ENCODE measurements around the gene SH3PXD2A.

SH3PXD2A gene

DNA sequence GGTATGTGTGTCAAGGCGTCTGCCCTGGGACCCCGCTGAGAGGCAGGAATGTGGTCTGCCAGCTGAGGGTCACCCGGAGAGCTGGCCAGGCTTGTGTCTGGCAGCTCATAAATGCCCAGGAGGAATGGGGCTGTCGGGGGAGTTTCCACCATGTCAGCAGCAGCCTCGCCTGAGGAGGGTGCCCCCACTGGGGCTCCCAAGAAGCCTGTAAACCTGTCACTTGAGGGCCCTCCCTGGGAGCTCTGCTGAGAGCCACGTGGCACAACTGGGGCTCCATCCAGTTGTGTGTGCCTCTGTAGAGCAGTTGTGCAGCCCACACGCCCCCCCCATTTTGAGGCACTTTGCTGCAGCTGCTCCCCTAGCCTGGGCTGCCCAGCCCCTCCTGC is 291.3 kb downstream of the SH3PXD2A start:
- no CpG with 5 or more reads among the region's 7 CpGs for WGBS (ENCODE audit: insufficient coverage, insufficient read length)
- H3K36me3 ChIP-seq (ENCODE audit: control insufficient read depth, insufficient read depth, low read length) = no peaks in the 10 kb centered on the region
- no peak overlapping the region for H3K27ac ChIP-seq (ENCODE audit: low read length)
- H3K9me3 ChIP-seq (ENCODE audit: control insufficient read depth, insufficient read depth, low read length) = no peaks in the 10 kb centered on the region
- no peaks in the 10 kb centered on the region for H3K4me1 ChIP-seq (ENCODE audit: control insufficient read depth, insufficient read depth, low read length)
- H3K27me3 ChIP-seq (ENCODE audit: control insufficient read depth, insufficient read depth, low read length) = no peaks in the 10 kb centered on the region
- DNase-seq (ENCODE audit: low read depth, low spot score) = no peak
- no peak overlapping the region for H3K4me3 ChIP-seq (ENCODE audit: low read length)

GRCh38 chr10:103563231-103564115 is 291.9 kb downstream of the SH3PXD2A start:
- H3K27me3 ChIP-seq (ENCODE audit: control insufficient read depth, insufficient read depth, low read length) = no peaks in the 10 kb centered on the region
- no peak overlapping the region for H3K27ac ChIP-seq (ENCODE audit: low read length)
- H3K36me3 ChIP-seq (ENCODE audit: control insufficient read depth, insufficient read depth, low read length) = no peaks in the 10 kb centered on the region
- DNase-seq (ENCODE audit: low read depth, low spot score) = no peak
- WGBS (ENCODE audit: insufficient coverage, insufficient read length) = no CpG with 5 or more reads among the region's 7 CpGs
- H3K4me1 ChIP-seq (ENCODE audit: control insufficient read depth, insufficient read depth, low read length) = no peaks in the 10 kb centered on the region
- H3K9me3 ChIP-seq (ENCODE audit: control insufficient read depth, insufficient read depth, low read length) = no peaks in the 10 kb centered on the region
- H3K4me3 ChIP-seq (ENCODE audit: low read length) = no peak overlapping the region

- no peak overlapping the region for H3K4me3 ChIP-seq (ENCODE audit: low read length)
- no peak overlapping the region for H3K27ac ChIP-seq (ENCODE audit: low read length)
- WGBS (ENCODE audit: insufficient coverage, insufficient read length) = no CpG with 5 or more reads among the region's 4 CpGs
- no peaks in the 10 kb centered on the region for H3K9me3 ChIP-seq (ENCODE audit: control insufficient read depth, insufficient read depth, low read length)
- DNase-seq (ENCODE audit: low read depth, low spot score) = no peak
- H3K27me3 ChIP-seq (ENCODE audit: control insufficient read depth, insufficient read depth, low read length) = no peaks in the 10 kb centered on the region
- no peaks in the 10 kb centered on the region for H3K36me3 ChIP-seq (ENCODE audit: control insufficient read depth, insufficient read depth, low read length)
- H3K4me1 ChIP-seq (ENCODE audit: control insufficient read depth, insufficient read depth, low read length) = no peaks in the 10 kb centered on the region
Observed at GRCh38 chr10:103562383-103562782, 293.0 kb downstream of the SH3PXD2A start.

- no peak overlapping the region for H3K4me3 ChIP-seq (ENCODE audit: low read length)
- DNase-seq (ENCODE audit: low read depth, low spot score) = no peak
- H3K27me3 ChIP-seq (ENCODE audit: control insufficient read depth, insufficient read depth, low read length) = no peaks in the 10 kb centered on the region
- no peaks in the 10 kb centered on the region for H3K4me1 ChIP-seq (ENCODE audit: control insufficient read depth, insufficient read depth, low read length)
- WGBS (ENCODE audit: insufficient coverage, insufficient read length) = no CpG with 5 or more reads among the region's 7 CpGs
- H3K36me3 ChIP-seq (ENCODE audit: control insufficient read depth, insufficient read depth, low read length) = no peaks in the 10 kb centered on the region
- no peak overlapping the region for H3K27ac ChIP-seq (ENCODE audit: low read length)
- H3K9me3 ChIP-seq (ENCODE audit: control insufficient read depth, insufficient read depth, low read length) = no peaks in the 10 kb centered on the region
Observed at GRCh38 chr10:103560886-103561285, 294.5 kb downstream of the SH3PXD2A start.

GRCh38 chr10:103559776-103560175 is 295.6 kb downstream of the SH3PXD2A start:
- 0 out of 2 replicates have a peak, but pooled peaks cover 2% of the 10 kb centered on the region for H3K27me3 ChIP-seq (ENCODE audit: control insufficient read depth, insufficient read depth, low read length)
- WGBS (ENCODE audit: insufficient coverage, insufficient read length) = no CpG with 5 or more reads among the region's 9 CpGs

DNA sequence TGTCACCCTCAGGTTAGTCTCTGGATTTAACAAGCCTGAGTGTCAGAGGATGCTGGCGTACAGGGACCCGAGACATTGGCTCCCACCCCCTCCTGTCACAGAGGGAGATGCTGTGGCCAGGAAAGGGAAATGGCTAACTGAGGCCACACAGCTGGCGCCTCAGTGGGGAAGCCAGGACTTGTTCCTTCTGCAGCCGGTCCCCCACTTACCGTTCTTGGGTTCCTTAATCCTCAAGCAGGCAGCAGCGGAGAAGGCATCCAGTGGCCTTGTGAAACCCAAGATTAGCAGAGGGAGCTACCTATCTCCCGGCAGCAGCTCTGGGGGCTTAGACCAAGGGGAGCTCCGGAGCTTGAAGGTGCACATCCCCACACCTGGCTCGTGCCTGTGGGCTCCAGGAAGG is 296.5 kb downstream of the SH3PXD2A start:
- Histone ChIP-seq H3K4me3 (ENCODE audit: low read length) (no peak overlapping the region), H3K27ac (ENCODE audit: low read length) (no peak overlapping the region), H3K36me3 (ENCODE audit: control insufficient read depth, insufficient read depth, low read length) (no peaks in the 10 kb centered on the region), H3K27me3 (ENCODE audit: control insufficient read depth, insufficient read depth, low read length) (0 out of 2 replicates have a peak, but pooled peaks cover 2% of the 10 kb centered on the region), H3K9me3 (ENCODE audit: control insufficient read depth, insufficient read depth, low read length) (no peaks in the 10 kb centered on the region), H3K4me1 (ENCODE audit: control insufficient read depth, insufficient read depth, low read length) (peaks cover 3% of the 10 kb centered on the region; the same call in 1 of the 2 replicates)
- WGBS (ENCODE audit: insufficient coverage, insufficient read length) = no CpG with 5 or more reads among the region's 9 CpGs
- DNase-seq (ENCODE audit: low read depth, low spot score) = no peak

More at GRCh38 chr10:103559776-103560175, 295.6 kb downstream of the SH3PXD2A start:
- Histone ChIP-seq H3K27ac (ENCODE audit: low read length) (no peak overlapping the region), H3K4me3 (ENCODE audit: low read length) (no peak overlapping the region), H3K9me3 (ENCODE audit: control insufficient read depth, insufficient read depth, low read length) (no peaks in the 10 kb centered on the region), H3K4me1 (ENCODE audit: control insufficient read depth, insufficient read depth, low read length) (peaks cover 3% of the 10 kb centered on the region; the same call in 1 of the 2 replicates), H3K36me3 (ENCODE audit: control insufficient read depth, insufficient read depth, low read length) (no peaks in the 10 kb centered on the region)
- no peak for DNase-seq (ENCODE audit: low read depth, low spot score)

DNA sequence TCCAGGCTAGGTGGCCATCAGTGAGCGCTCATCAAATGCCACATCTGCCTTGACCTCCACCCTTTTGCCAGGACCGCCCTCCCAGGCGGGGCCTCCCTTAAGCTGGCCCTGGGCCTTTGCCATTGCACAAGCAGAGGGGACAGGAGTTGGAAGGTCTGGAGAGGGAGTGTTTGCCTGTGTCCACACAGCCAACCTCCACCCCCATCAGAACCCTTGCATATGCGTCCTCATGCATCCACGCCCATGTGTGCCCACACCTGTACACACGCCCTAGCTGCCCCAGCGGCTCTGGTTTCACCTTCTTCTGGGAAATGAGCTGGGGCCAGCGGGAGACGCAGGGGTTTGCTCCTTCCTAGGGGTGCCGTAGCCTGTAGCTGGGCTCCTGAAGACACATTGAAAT is 297.9 kb downstream of the SH3PXD2A start:
- no peaks in the 10 kb centered on the region for H3K9me3 ChIP-seq (ENCODE audit: control insufficient read depth, insufficient read depth, low read length)
- no peak overlapping the region for H3K4me3 ChIP-seq (ENCODE audit: low read length)
- H3K36me3 ChIP-seq (ENCODE audit: control insufficient read depth, insufficient read depth, low read length) = no peaks in the 10 kb centered on the region
- WGBS (ENCODE audit: insufficient coverage, insufficient read length) = no CpG with 5 or more reads among the region's 10 CpGs
- DNase-seq (ENCODE audit: low read depth, low spot score) = no peak
- 0 out of 2 replicates have a peak, but pooled peaks cover 2% of the 10 kb centered on the region for H3K27me3 ChIP-seq (ENCODE audit: control insufficient read depth, insufficient read depth, low read length)
- H3K4me1 ChIP-seq (ENCODE audit: control insufficient read depth, insufficient read depth, low read length) = peaks cover 3% of the 10 kb centered on the region; the same call in 1 of the 2 replicates
- no peak overlapping the region for H3K27ac ChIP-seq (ENCODE audit: low read length)

GRCh38 chr10:103556383-103557007 is 298.9 kb downstream of the SH3PXD2A start:
- Histone ChIP-seq H3K27me3 (ENCODE audit: control insufficient read depth, insufficient read depth, low read length) (0 out of 2 replicates have a peak, but pooled peaks cover 2% of the 10 kb centered on the region), H3K9me3 (ENCODE audit: control insufficient read depth, insufficient read depth, low read length) (no peaks in the 10 kb centered on the region), H3K4me1 (ENCODE audit: control insufficient read depth, insufficient read depth, low read length) (peaks cover 3% of the 10 kb centered on the region; the same call in 1 of the 2 replicates), H3K36me3 (ENCODE audit: control insufficient read depth, insufficient read depth, low read length) (no peaks in the 10 kb centered on the region), H3K27ac (ENCODE audit: low read length) (no peak overlapping the region), H3K4me3 (ENCODE audit: low read length) (no peak overlapping the region)
- DNase-seq (ENCODE audit: low read depth, low spot score) = no peak
- no CpG with 5 or more reads among the region's 12 CpGs for WGBS (ENCODE audit: insufficient coverage, insufficient read length)

- no peak for DNase-seq (ENCODE audit: low read depth, low spot score)
- Histone ChIP-seq H3K27ac (ENCODE audit: low read length) (no peak overlapping the region), H3K36me3 (ENCODE audit: control insufficient read depth, insufficient read depth, low read length) (no peaks in the 10 kb centered on the region), H3K4me1 (ENCODE audit: control insufficient read depth, insufficient read depth, low read length) (peaks cover 3% of the 10 kb centered on the region; the same call in 1 of the 2 replicates), H3K4me3 (ENCODE audit: low read length) (no peak overlapping the region), H3K27me3 (ENCODE audit: control insufficient read depth, insufficient read depth, low read length) (0 out of 2 replicates have a peak, but pooled peaks cover 2% of the 10 kb centered on the region), H3K9me3 (ENCODE audit: control insufficient read depth, insufficient read depth, low read length) (no peaks in the 10 kb centered on the region)
- WGBS (ENCODE audit: insufficient coverage, insufficient read length) = no CpG with 5 or more reads among the region's 11 CpGs
Observed at GRCh38 chr10:103555712-103556111, 299.7 kb downstream of the SH3PXD2A start.

DNA sequence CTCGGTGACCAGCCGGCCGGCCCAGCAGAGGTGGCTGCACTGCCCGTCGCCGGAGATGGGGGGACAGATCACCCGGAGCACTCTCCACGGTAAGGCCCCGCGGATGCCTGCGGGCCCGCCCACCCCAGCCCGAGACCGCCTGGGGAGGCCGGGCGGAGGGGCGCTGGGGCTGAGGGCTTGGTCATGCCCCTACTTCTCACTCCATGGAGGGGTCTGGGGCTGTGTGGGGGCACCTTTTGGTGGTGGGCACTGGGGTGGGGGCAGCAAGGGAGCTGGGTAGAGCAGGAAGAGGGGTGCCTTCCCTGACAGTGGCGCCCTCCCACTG is 300.1 kb downstream of the SH3PXD2A start:
- Histone ChIP-seq H3K4me1 (ENCODE audit: control insufficient read depth, insufficient read depth, low read length) (peaks cover 3% of the 10 kb centered on the region; the same call in 1 of the 2 replicates), H3K4me3 (ENCODE audit: low read length) (peak overlapping the region; percentile 44; the same call in 1 of the 2 replicates)
- WGBS (ENCODE audit: insufficient coverage, insufficient read length) = no CpG with 5 or more reads among the region's 18 CpGs

More for the DNA sequence above, 300.1 kb downstream of the SH3PXD2A start:
- no peaks in the 10 kb centered on the region for H3K36me3 ChIP-seq (ENCODE audit: control insufficient read depth, insufficient read depth, low read length)
- no peaks in the 10 kb centered on the region for H3K9me3 ChIP-seq (ENCODE audit: control insufficient read depth, insufficient read depth, low read length)
- no peak for DNase-seq (ENCODE audit: low read depth, low spot score)
- no peak overlapping the region for H3K27ac ChIP-seq (ENCODE audit: low read length)
- 0 out of 2 replicates have a peak, but pooled peaks cover 2% of the 10 kb centered on the region for H3K27me3 ChIP-seq (ENCODE audit: control insufficient read depth, insufficient read depth, low read length)

Measured in iPS DF 6.9 (cell line).